Measurements from ENCODE around the gene GYPC.

- no peak for TF ChIP-seq POLR2A (IDR thresholded peaks at IDR 0.05)
- TF ChIP-seq CTCF (IDR thresholded peaks at IDR 0.05), result no peak
Measured at GRCh38 chr2:126646026-126646425, 9.9 kb upstream of the GYPC start.
